ENCODE measurements around the gene ETS1.

ETS1 gene

GRCh38 chr11:128472128-128473089 is 114.9 kb downstream of the ETS1 start:
- Histone ChIP-seq H3K27ac (no peak overlapping the region), H3K4me2 (no peak overlapping the region)

GRCh38 chr11:128471138-128471661 is 116.2 kb downstream of the ETS1 start:
- Histone ChIP-seq H3K27me3 (no peaks in the 10 kb centered on the region), H3K36me3 (peaks cover 94% of the 10 kb centered on the region), H4K20me1 (peaks cover 12% of the 10 kb centered on the region; the same call in 1 of the 2 replicates), H3K4me3 (no peak overlapping the region), H3K4me2 (no peak overlapping the region), H3K27ac (no peak overlapping the region), H3K9me3 (no peaks in the 10 kb centered on the region), H3K9ac (no peak overlapping the region), H3K4me1 (peaks cover 22% of the 10 kb centered on the region)
- no peak for TF ChIP-seq Cebpa-rat (IDR thresholded peaks at IDR 0.05)

More at GRCh38 chr11:128472128-128473089, 114.9 kb downstream of the ETS1 start:
- Histone ChIP-seq H3K36me3 (peaks cover 94% of the 10 kb centered on the region), H3K4me1 (peaks cover 22% of the 10 kb centered on the region), H3K27me3 (no peaks in the 10 kb centered on the region), H3K9ac (no peak overlapping the region), H4K20me1 (peaks cover 12% of the 10 kb centered on the region; the same call in 1 of the 2 replicates), H3K9me3 (no peaks in the 10 kb centered on the region), H3K4me3 (no peak overlapping the region)
- no peak for TF ChIP-seq Cebpa-rat (IDR thresholded peaks at IDR 0.05)

GRCh38 chr11:128470081-128470480 is 117.3 kb downstream of the ETS1 start:
- Histone ChIP-seq H3K27ac (no peak overlapping the region), H3K9ac (no peak overlapping the region), H3K36me3 (peaks cover 96% of the 10 kb centered on the region), H3K4me3 (no peak overlapping the region), H3K4me2 (no peak overlapping the region), H3K27me3 (no peaks in the 10 kb centered on the region), H3K4me1 (peaks cover 20% of the 10 kb centered on the region), H4K20me1 (peaks cover 12% of the 10 kb centered on the region; the same call in 1 of the 2 replicates), H3K9me3 (no peaks in the 10 kb centered on the region)
- TF ChIP-seq Cebpa-rat (IDR thresholded peaks at IDR 0.05) = no peak

GRCh38 chr11:128469220-128469619 is 118.1 kb downstream of the ETS1 start:
- TF ChIP-seq Cebpa-rat (IDR thresholded peaks at IDR 0.05) = no peak
- H3K9ac ChIP-seq = no peak overlapping the region
- H3K4me3 ChIP-seq = no peak overlapping the region
- no peaks in the 10 kb centered on the region for H3K27me3 ChIP-seq
- peaks cover 96% of the 10 kb centered on the region for H3K36me3 ChIP-seq
- H3K9me3 ChIP-seq = no peaks in the 10 kb centered on the region
- no peak overlapping the region for H3K27ac ChIP-seq
- H3K4me1 ChIP-seq = peaks cover 16% of the 10 kb centered on the region
- no peak overlapping the region for H3K4me2 ChIP-seq
- peaks cover 12% of the 10 kb centered on the region; the same call in 1 of the 2 replicates for H4K20me1 ChIP-seq

- Histone ChIP-seq H4K20me1 (peaks cover 5% of the 10 kb centered on the region; the same call in 1 of the 2 replicates), H3K4me1 (peaks cover 16% of the 10 kb centered on the region), H3K9me3 (no peaks in the 10 kb centered on the region), H3K27ac (no peak overlapping the region), H3K4me2 (no peak overlapping the region), H3K36me3 (peaks cover 96% of the 10 kb centered on the region), H3K4me3 (no peak overlapping the region), H3K27me3 (no peaks in the 10 kb centered on the region), H3K9ac (no peak overlapping the region)
- no peak for TF ChIP-seq Cebpa-rat (IDR thresholded peaks at IDR 0.05)
Observed at GRCh38 chr11:128468111-128468510, 119.2 kb downstream of the ETS1 start.

- peaks cover 5% of the 10 kb centered on the region; the same call in 1 of the 2 replicates for H4K20me1 ChIP-seq
- no peak overlapping the region for H3K4me3 ChIP-seq
- H3K27ac ChIP-seq = no peak overlapping the region
- H3K4me1 ChIP-seq = peaks cover 16% of the 10 kb centered on the region
- peaks cover 96% of the 10 kb centered on the region for H3K36me3 ChIP-seq
- H3K9me3 ChIP-seq = no peaks in the 10 kb centered on the region
- H3K27me3 ChIP-seq = no peaks in the 10 kb centered on the region
- no peak for TF ChIP-seq Cebpa-rat (IDR thresholded peaks at IDR 0.05)
- no peak overlapping the region for H3K4me2 ChIP-seq
- H3K9ac ChIP-seq = no peak overlapping the region
Observed at GRCh38 chr11:128467610-128468041, 119.7 kb downstream of the ETS1 start.

- H3K4me1 ChIP-seq = peaks cover 11% of the 10 kb centered on the region
- H3K9me3 ChIP-seq = no peaks in the 10 kb centered on the region
- H3K9ac ChIP-seq = no peak overlapping the region
- H4K20me1 ChIP-seq = peaks cover 5% of the 10 kb centered on the region; the same call in 1 of the 2 replicates
- no peaks in the 10 kb centered on the region for H3K27me3 ChIP-seq
- no peak overlapping the region for H3K27ac ChIP-seq
- H3K4me2 ChIP-seq = no peak overlapping the region
- H3K4me3 ChIP-seq = no peak overlapping the region
- TF ChIP-seq Cebpa-rat (IDR thresholded peaks at IDR 0.05) = no peak
- peaks cover 96% of the 10 kb centered on the region for H3K36me3 ChIP-seq
Observed at GRCh38 chr11:128467041-128467440, 120.3 kb downstream of the ETS1 start.

- H3K9ac ChIP-seq = no peak overlapping the region
- no peaks in the 10 kb centered on the region for H3K9me3 ChIP-seq
- H3K4me2 ChIP-seq = no peak overlapping the region
- H3K4me1 ChIP-seq = peaks cover 2% of the 10 kb centered on the region; the same call in 1 of the 2 replicates
- H3K27ac ChIP-seq = no peak overlapping the region
- peaks cover 3% of the 10 kb centered on the region; the same call in 1 of the 2 replicates for H4K20me1 ChIP-seq
- H3K27me3 ChIP-seq = no peaks in the 10 kb centered on the region
- no peak for TF ChIP-seq Cebpa-rat (IDR thresholded peaks at IDR 0.05)
- H3K36me3 ChIP-seq = peaks cover 96% of the 10 kb centered on the region
- no peak overlapping the region for H3K4me3 ChIP-seq
Observed at GRCh38 chr11:128465946-128466705, 121.2 kb downstream of the ETS1 start.

- peaks cover 97% of the 10 kb centered on the region for H3K36me3 ChIP-seq
Observed at GRCh38 chr11:128465531-128465930, 121.8 kb downstream of the ETS1 start.

More at GRCh38 chr11:128465531-128465930, 121.8 kb downstream of the ETS1 start:
- no peak overlapping the region for H3K4me3 ChIP-seq
- no peaks in the 10 kb centered on the region for H3K4me1 ChIP-seq
- H4K20me1 ChIP-seq = no peaks in the 10 kb centered on the region
- H3K9ac ChIP-seq = no peak overlapping the region
- no peaks in the 10 kb centered on the region for H3K27me3 ChIP-seq
- H3K27ac ChIP-seq = no peak overlapping the region
- no peak overlapping the region for H3K4me2 ChIP-seq
- no peaks in the 10 kb centered on the region for H3K9me3 ChIP-seq
- TF ChIP-seq Cebpa-rat (IDR thresholded peaks at IDR 0.05) = no peak

All from BLaER1 (cell line).